Neural cell (in vitro differentiated cells): ENCODE results near the gene OGN.

Source experiments
- CTCF ChIP-seq: fragments of 450-650 bp; IDR thresholded peaks from 2 replicates; pipeline ENCODE4 v1.5.1; 2014; ENCODE audit warnings: antibody characterized with exemption, mild to moderate bottlenecking, moderate library complexity; ENCODE audit not compliant: poor library complexity, severe bottlenecking
- EP300 ChIP-seq: fragments of 450-650 bp; conservative IDR thresholded peaks from 2 replicates; pipeline ENCODE4 v1.6.1; 2014; ENCODE audit warnings: antibody characterized with exemption, mild to moderate bottlenecking, moderate library complexity; ENCODE audit not compliant: poor library complexity, severe bottlenecking
- RAD21 ChIP-seq: fragments of 450-650 bp; conservative IDR thresholded peaks from 2 replicates; pipeline ENCODE4 v1.6.1; 2014; ENCODE audit warnings: antibody characterized with exemption, mild to moderate bottlenecking, moderate library complexity
- REST ChIP-seq: IDR thresholded peaks from 2 replicates; pipeline ENCODE4 v1.6.1; 2012; ENCODE audit warnings: borderline replicate concordance

DNA sequence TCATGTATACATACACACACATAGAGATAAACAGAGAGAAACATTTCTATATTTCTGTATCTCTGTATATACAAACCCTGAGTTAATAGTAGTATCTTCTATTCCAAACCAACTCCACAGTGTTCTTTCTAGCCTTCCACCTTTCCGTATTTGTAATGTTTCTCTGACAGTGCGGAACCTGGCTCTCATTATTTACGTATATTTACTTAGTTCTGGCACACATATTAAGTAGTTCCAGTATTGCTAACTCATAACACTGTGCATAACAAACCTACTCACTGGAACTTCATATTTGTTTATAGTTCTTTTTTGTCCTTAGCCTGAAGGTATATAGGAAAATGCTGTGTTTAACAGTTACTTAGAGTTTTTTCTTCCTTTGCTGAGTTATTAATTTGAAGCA is 6.5 kb downstream of the OGN start:
- TF ChIP-seq CTCF (no peak), REST (no peak), RAD21 (no peak), EP300 (no peak)
